Measurements from ENCODE around the gene WNT3A.

DNA sequence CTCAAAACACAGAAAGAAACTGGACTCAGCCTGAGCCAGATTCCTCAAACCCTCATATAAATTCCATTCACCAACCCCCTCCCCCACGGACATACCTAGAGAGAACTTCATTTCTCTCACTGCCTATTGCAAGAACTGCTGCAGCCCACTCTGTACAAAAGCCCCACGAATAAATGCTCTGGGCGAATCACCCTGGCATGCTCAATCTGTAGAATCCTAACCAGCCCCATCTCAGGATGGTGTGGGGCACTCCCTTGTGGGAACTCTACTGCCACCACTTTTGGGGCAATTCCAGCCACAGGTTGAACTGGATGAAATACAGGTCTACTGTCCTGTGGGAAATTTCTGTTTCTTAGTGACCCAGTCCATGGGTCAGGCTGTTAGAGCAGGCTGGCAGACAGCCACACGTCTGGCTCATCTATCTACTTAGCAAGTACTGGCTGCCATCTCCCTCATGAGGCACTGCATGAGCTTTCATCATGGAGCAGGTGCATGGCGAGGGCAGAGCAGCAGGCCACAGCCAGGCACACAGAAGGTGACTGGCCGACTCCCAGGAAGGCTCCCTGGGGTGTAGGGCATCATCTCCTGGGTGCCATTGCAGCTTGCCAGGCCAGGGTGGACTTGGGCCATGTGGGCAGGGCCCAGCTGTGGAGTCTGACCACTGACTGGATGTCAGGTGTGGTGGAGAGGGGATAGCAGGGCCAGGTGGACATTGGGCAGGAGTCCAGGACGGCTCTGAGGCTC lies 97.9 kb downstream of the WNT3A start:
- no peak for TF ChIP-seq POLR2A (IDR thresholded peaks at IDR 0.05)
- no peak for TF ChIP-seq CTCF (IDR thresholded peaks at IDR 0.05)
